Measurements from ENCODE around the gene UTP11. TPM values are rescaled to one million over a fixed set of nuclear protein-coding genes. Genes with fewer than 3 reads are reported as not detected.
"Not testable (repeated sequence)": the region's sequence is repeated elsewhere in the genome, so short reads cannot be mapped to it uniquely, and the experiment has no call there.

The UTP11 gene
- total RNA-seq, 1 experiment from 2014 or later, result 103 TPM

- no peak for DNase-seq (ENCODE audit: low read depth)
These were observed 14.9 kb downstream of the UTP11 start for GRCh38 chr1:38027201-38028104.

GRCh38 chr1:38028105-38028591 is 15.6 kb downstream of the UTP11 start:
- peak; percentile 82 for DNase-seq (ENCODE audit: low read depth)

GRCh38 chr1:38028671-38029070 is 16.1 kb downstream of the UTP11 start:
- DNase-seq (ENCODE audit: low read depth), result no peak

- DNase-seq (ENCODE audit: low read depth), result peak; percentile 33
These were observed 16.6 kb downstream of the UTP11 start for GRCh38 chr1:38029081-38029681.

DNA sequence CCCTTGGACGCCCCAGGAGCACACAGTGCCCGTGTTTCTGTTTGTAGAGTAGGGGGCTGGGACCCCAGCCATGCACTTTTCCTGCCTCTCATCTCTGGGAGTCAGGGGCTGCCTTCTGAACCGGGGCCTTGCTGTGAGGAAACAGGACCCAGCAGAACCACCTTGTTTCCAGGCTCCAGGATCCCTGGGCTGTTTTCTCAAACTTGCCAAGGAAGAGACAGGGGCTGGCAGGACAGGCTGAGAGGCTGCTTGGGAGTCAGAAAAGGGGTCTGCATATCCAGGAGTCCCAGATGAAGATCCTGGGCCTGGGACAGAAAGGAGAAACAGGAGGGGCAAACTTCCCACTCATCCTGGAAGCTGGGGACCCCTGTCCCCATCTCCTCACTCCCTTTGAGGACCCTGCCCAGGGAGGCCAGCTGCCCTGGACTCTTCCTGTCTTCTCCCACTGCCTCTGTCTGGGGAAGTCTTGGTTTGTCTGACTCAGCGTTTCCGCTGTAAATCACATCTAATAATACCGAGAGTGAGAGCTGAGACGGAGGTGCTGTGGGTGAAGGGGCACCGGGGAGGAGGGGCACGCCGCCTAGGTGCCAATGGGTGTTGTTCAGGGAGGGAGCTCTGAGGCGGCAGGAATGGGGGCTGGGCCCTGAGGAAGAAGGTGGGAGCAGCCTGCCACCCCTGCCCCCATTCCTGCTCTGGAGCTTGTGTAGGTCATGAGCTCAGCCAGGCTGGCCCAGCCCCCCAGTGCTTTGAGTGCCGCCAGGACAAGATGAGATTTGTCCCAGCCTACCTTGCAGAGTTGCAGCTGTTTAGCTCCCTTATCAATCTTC is 17.4 kb downstream of the UTP11 start:
- DNase-seq (ENCODE audit: low read depth), result peak; percentile 91

DNA sequence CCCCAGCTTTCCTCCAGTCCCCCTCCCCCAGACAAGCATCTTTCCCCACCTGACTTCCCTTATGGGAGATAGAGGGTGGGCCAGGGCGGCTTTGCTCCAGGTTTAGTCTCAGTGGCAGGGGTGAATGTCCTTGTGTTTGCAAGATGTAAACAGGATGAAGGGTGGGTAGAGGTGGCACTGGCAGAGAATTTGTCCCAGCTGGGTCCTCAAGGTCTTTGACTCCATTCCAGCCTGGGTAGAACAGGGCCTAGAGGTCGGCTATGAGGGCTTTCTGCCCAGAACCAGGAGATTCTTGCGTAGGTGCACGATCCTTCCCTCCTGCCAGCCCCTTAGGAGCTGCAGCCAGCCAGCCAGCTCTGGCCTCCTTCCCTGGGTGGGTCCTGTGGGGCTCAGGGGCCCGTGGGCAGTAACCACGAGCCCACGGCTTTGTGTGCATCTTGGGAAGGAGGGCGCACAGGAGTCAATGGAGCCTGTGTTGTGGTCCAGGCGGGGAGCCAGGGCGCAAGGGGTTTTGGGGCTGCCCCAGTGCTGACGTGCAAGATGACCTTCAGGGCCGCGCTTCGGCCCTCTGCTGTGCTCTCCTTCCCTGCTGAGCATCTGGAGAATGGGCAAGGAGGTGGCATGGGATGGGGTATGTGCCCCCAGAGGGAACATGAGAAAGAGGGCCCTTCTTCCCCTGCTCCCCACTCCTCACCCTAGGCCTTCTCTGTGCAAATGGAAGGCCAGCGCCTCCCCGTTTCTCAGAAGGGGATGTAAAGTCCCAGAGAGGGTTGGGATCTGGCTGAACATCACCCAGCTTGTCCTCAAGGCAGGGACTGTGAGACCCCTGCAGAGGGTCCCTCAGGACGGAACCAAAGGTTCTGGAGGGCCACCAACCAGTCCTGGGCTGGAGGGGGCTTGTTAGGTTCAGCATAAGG is 18.3 kb downstream of the UTP11 start:
- DNase-seq (ENCODE audit: low read depth), result no peak

- DNase-seq (ENCODE audit: low read depth), result no peak
These were observed 19.0 kb downstream of the UTP11 start for GRCh38 chr1:38031513-38031866.

- DNase-seq (ENCODE audit: low read depth), result not testable (repeated sequence)
These were observed 20.5 kb downstream of the UTP11 start for GRCh38 chr1:38032992-38033391.

GRCh38 chr1:38034871-38035270 is 22.3 kb downstream of the UTP11 start:
- DNase-seq (ENCODE audit: low read depth), result no peak

- DNase-seq (ENCODE audit: low read depth), result no peak
These were observed 24.8 kb downstream of the UTP11 start for GRCh38 chr1:38037221-38037939.

DNA sequence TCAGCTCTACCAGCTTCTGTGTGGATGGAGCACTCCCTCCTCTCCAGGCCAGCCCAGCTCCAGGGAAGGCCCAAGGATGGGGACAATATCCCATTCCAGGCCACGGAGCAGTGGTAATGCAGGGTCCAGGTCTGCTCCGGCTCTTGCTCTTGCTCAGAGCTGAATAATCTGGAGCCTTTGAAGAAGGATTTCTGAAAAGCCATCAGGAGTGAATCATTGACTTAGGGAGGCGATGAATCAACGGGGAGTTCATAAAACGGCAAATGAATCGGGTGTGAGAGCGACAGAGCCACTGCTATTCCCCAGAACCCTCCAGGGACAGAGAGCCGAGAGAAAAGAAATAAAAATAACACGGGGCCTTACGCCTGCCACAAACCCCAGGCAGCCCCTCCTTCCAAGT is 26.3 kb downstream of the UTP11 start:
- DNase-seq (ENCODE audit: low read depth), result peak; percentile 69

DNA sequence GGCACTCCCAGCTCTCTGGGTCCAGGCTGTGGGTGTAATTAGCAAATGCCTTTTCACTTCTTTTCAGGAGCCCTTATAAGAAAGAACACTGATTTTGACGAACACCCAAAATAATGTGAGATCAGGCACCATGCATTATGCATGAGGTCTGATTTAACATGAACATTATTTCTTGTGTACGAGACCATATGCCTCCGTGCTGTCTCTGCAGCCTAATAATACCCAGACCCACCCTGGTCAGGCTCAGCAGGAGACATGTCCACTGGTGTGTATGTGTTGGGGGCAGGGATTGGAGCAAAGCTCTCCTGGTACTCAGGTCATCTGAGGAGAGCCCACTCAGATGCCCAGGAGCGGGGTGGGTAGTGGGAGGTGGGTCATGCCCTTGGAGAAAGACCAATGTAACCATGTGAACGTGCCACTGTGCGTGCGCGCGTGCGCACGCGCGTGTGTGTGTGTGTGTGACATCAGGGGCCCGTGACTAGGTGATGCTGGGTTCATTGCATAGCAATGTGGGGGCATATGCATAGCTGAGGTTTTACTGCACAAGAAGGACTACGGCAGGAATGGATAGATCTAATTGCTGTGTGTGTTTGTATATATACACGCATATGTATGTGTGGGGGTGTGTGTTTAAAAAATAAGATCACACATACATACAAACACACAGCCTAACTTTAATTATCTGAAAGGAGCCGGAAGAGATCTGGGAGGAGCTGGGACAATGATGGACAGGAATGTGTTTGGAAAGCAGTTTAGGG is 27.0 kb downstream of the UTP11 start:
- DNase-seq (ENCODE audit: low read depth), result no peak

DNA sequence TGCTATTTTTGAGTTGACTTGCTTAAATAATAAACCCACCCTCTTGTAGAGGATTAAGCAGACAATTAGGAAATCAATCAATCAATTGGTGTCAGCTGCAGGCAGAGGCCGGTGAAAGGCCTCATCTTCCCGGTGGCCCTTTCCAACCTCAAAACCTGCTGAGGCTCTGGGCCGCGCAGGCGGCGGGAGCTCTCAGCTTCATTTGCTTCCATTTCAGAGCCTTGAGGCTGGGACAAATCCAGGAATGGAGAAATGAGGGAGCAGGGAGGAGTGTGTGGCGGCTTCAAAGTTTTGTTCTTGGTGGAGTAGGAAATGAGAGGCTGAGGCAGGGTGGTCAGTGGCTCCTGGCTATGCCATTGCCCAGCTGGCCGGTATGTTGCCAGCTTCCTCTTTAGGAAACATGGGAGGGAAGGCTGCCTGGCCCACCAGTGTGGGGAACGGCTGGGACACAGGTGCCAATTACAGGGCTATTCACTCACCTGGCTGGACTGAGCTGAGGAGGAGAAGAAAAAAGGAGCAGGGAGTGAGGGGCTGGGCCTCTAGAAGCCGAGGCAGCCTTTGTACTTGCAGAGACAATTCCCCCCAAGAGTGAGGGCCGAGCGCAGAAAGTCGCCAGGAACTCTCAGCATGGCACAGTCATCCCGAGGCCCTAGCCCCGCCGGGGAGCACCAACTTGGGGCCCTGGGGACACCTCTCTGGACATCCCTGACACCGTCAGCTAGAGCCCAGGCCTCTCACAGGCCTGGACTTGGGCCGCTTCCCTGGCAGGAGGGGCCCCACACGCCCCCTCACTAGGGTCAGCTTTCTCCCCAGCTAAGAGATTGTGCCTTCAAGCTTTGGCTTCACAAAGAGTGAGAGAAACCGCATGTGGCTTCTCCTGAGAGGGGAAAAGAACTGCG is 29.7 kb downstream of the UTP11 start:
- DNase-seq (ENCODE audit: low read depth), result no peak

- no peak for DNase-seq (ENCODE audit: low read depth)
These were observed 30.7 kb downstream of the UTP11 start for GRCh38 chr1:38043036-38043747.

- DNase-seq (ENCODE audit: low read depth), result no peak
These were observed 32.0 kb downstream of the UTP11 start for GRCh38 chr1:38044221-38045215.

DNA sequence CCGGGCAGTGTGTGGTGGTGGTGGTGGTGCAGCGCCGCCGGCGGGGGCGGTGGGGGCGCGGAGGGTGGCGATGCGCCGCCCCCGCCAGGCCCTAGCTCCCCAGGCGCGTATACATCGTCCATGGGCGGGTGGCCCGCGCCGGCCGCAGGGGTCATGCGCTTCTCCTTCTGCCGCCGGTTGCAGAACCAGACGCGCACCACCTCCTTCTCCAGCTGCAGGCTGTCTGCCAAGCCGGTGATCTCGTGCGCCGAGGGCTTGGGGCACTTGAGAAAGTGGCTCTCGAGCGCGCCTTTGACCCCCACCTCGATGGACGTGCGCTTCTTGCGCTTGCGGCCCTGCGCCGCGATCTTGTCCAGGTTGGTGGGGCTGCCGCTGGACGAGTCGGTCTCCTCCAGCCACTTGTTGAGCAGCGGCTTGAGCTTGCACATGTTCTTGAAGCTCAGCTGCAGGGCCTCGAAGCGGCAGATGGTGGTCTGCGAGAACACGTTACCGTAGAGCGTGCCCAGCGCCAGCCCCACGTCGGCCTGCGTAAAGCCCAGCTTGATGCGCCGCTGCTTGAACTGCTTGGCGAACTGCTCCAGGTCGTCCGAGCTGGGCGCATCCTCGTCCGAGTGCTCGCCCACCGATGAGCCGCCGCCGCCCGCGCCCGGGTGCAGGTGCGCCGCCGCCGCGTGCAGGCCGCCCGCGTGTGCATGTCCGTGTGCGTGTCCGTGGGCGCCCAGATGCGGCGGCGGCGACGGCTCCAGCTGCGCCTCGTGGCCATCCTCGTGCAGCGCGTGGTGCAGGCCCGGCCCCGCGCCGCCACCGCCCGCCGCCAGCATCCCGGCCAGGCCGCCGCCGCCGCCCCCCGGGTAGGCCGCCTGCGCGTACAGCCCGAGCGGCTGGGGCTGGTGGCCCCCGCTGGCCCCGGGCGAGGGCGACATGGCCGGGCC is 33.1 kb downstream of the UTP11 start:
- DNase-seq (ENCODE audit: low read depth), result peak; percentile 26
